Stimulated activated CD8-positive, alpha-beta memory T cell treated with anti-CD3 and anti-CD28 coated beads, Interleukin-15, amount 100 ng/mL, for 48 hours (primary cell): ENCODE data around the gene EDN2.

Experiments
- DNase-seq, 2 donors: peaks; one replicate each; pipeline ENCODE4 v3.0.0-alpha.2; 2020; ENCODE audit warnings: low read depth in 2 of 2

EDN2 gene

GRCh38 chr1:41438711-41439110 lies 45.8 kb downstream of the EDN2 start:
- no peak for DNase-seq

GRCh38 chr1:41437011-41437355 lies 47.5 kb downstream of the EDN2 start:
- no peak for DNase-seq

- no peak for DNase-seq
These were observed 48.0 kb downstream of the EDN2 start for GRCh38 chr1:41436281-41437010.

DNA sequence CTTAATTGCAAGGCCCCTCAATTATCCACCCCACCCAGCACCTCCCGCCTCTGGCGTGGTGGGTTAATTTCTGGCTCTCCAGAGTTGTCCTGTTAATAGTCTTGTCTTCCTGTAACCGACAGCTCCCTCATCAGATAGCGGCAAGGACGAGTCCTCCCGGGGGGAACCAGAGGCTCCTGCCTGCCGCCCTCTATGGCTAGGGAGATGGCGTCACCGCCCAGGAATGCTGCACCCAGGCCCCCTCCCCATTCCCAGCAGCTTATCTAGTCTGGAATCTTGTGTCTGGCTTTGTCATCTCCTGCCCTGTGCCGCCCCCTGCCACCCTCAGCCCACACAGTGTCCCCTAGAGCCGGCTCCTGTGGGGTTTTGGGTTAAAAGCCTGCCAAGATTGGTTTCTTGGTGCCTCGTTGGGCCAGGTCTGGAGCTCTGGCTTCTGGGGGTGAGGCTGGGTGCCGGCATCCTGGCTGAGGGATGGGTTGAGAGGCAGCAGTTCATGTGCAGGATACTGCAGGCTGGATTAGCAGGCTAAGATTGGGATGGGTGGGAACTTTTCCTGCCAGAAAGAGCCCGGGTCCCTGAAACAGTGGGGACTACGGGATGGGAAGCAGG lies 48.8 kb downstream of the EDN2 start:
- no peak for DNase-seq

DNA sequence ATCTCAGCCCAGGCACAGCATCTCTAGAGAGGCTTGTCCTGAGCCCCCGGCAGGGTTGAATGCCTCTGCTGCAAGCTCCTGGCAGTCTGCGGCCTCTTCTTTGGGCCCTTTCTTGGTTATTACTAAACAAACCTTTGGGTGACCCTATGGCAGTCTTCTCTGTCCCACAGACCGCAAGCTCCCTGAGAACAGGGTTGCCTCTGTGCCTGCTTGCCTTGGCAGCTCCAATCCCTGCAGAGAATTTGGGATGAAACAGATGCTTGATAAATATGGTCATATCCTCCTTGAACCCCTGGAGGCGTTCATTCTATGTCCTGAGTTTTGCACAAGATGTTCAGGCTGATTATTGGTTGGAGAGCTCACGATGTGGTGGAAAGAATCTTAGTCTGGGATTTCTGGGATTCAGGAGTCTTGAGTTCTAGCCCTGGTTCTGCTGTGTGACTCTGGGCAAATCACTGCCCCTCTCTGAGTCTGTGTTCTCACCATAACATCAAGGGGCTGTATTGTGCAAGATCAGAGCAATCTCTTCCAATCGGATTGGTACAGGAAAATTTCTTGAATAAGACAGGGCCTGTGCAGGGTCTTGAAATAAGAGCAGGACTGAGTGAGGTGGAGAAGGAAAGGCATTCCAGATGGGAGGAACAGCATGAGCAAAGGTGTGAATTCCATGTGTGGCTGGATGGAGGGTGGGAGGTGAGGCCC lies 49.6 kb downstream of the EDN2 start:
- DNase-seq, result no peak

DNA sequence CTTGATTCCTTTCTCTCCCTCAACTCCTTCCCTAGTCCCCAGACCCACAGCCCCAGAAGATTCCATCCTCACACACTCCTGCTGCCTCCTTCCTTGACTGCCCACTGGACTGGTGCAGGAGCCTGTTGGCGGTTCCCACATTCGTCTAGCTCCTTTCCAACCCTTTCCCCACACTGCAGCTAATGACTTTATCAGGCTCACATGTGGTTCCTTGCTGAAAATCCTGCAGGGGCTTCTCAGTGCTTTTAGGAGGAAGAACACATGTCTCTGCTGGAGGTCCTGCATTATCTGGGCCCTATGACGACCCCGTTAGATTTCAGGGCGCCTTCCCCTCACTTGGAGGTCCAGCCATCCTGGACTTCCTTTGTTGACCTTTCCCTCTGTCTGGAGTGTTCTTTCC lies 50.2 kb downstream of the EDN2 start:
- DNase-seq, result no peak

GRCh38 chr1:41433501-41433900 lies 51.0 kb downstream of the EDN2 start:
- DNase-seq, result no peak

DNA sequence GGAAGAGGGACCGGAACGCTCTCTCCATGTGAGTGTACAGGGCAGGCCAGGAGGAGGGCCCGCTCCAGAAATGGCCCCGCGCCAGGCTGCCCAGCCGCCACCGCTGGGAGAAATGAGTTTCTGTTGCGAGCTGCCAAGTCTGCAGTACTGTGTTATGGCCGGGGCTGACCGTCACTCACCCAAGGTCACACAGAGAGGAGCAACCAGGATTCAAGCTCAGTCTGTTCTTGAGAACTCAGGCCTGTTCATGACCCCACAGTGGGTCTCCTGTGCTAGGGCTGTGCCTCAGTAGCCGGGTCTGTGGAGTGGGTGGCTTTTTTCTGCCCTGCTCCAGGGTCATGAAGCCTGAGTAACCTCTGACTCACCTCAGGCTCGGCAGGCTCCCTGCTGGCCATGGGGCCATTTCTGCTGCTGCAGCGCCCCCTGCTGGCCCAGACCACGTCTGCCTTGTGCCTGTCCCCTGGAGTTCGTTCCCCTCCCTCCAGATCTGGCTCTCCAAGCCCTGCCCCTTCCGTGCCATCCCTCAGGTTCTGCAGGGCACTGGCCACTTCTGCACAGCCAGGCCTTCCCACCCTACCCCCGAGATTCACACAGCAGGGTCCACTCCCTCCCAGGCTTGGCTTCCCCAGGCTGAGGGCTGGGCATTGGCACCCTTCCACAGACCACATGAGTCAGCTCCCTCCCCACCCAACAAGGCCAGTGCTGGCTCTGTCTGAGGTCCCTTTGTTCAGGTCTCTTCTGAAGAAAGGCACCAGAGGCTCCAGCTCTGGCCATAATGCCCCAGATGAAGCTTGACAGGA lies 51.8 kb downstream of the EDN2 start:
- DNase-seq, result peak; percentile 62 to 72

GRCh38 chr1:41431490-41432350 lies 52.8 kb downstream of the EDN2 start:
- no peak for DNase-seq

GRCh38 chr1:41430582-41430981 lies 53.9 kb downstream of the EDN2 start:
- no peak for DNase-seq

DNA sequence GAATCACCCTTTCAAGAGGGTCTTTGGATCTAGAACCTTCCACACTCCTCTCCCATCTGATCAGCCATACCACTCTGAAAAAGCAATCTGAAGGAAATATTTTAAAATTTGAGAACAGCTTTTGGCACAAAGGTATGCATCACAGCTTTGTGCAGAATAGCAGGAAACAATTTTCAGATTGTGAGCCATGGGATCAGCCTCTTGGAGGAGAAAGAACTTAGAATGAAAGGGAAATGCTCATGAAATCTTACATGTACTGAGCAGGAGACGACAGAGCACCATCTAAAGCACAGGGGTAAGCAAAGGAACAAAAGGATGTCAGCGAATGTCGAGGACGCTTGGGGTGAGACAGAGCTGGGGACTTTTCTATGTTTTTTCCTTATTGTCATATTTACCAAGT lies 54.4 kb downstream of the EDN2 start:
- DNase-seq, result no peak

GRCh38 chr1:41429641-41430035 lies 54.8 kb downstream of the EDN2 start:
- DNase-seq, result no peak
